Measurements from ENCODE around the gene DNER.

- TF ChIP-seq POLR2A (IDR thresholded peaks at IDR 0.05) (no peak), CTCF (IDR thresholded peaks at IDR 0.05 in 4 of 5, conservative IDR thresholded peaks at IDR 0.05 in 1 of 5) (no peak)
Measured at GRCh38 chr2:229701716-229702115, 12.6 kb downstream of the DNER start.

All from gastrocnemius medialis (tissue), 4 donors.